H9 (cell line): ENCODE results near the gene SORCS2. TPM values are rescaled to one million over a fixed set of nuclear protein-coding genes. Genes with fewer than 3 reads are reported as not detected.

Experiments
- DNase-seq: peaks from one replicate; pipeline ENCODE4 v3.0.0-alpha.2; 2017
- H2AFZ ChIP-seq: one replicate; pipeline ENCODE4 v1.6.1; 2013; ENCODE audit warnings: mild to moderate bottlenecking, low read length, control low read depth, moderate library complexity
- H2AK5ac ChIP-seq: 2 replicates; pipeline ENCODE4 v1.6.1; 2013; ENCODE audit warnings: low read length, control low read depth, mixed read lengths; ENCODE audit not compliant: insufficient read length
- H2BK120ac ChIP-seq: one replicate; pipeline ENCODE4 v1.6.1; 2013; ENCODE audit warnings: low read depth, mild to moderate bottlenecking, low read length, control low read depth, inconsistent platforms; ENCODE audit not compliant: poor library complexity, severe bottlenecking
- H2BK12ac ChIP-seq: 2 replicates; pipeline ENCODE4 v1.6.1; 2013; ENCODE audit warnings: low read length, control low read depth, mixed read lengths, low read depth; ENCODE audit not compliant: insufficient read length
- H2BK15ac ChIP-seq: 2 replicates; pipeline ENCODE4 v1.6.1; 2013; ENCODE audit warnings: low read depth, low read length, control low read depth
- H2BK20ac ChIP-seq: one replicate; pipeline ENCODE4 v1.6.1; 2013; ENCODE audit warnings: low read depth, mild to moderate bottlenecking, low read length, control low read depth, inconsistent platforms; ENCODE audit not compliant: poor library complexity, severe bottlenecking
- H2BK5ac ChIP-seq: 2 replicates; pipeline ENCODE4 v1.6.1; 2013; ENCODE audit warnings: low read length, control low read depth, mixed read lengths; ENCODE audit not compliant: insufficient read length
- H3K14ac ChIP-seq: 2 replicates; pipeline ENCODE4 v1.6.1; 2013; ENCODE audit warnings: low read length, control low read depth; ENCODE audit not compliant: insufficient read depth
- H3K18ac ChIP-seq: 2 replicates; pipeline ENCODE4 v1.6.1; 2013; ENCODE audit warnings: low read depth, mild to moderate bottlenecking, mixed read lengths, low read length, control low read depth; ENCODE audit not compliant: insufficient read length
- H3K23ac ChIP-seq: 2 replicates; pipeline ENCODE4 v1.6.1; 2013; ENCODE audit warnings: low read length, control low read depth, mixed read lengths, low read depth; ENCODE audit not compliant: insufficient read length
- H3K23me2 ChIP-seq: 2 replicates; pipeline ENCODE4 v1.6.1; 2013; ENCODE audit warnings: low read depth, mild to moderate bottlenecking, mixed read lengths, low read length, control low read depth; ENCODE audit not compliant: insufficient read length, poor library complexity, severe bottlenecking
- H3K27ac ChIP-seq: 2 replicates; pipeline ENCODE4 v1.5.1; 2013; ENCODE audit warnings: low read length, control low read depth, mixed read lengths, low read depth; ENCODE audit not compliant: insufficient read length
- H3K27me3 ChIP-seq: 2 replicates; pipeline ENCODE4 v1.6.1; 2013; ENCODE audit warnings: low read length, control low read depth, inconsistent platforms; ENCODE audit not compliant: insufficient read depth
- H3K4ac ChIP-seq: 2 replicates; pipeline ENCODE4 v1.6.1; 2013; ENCODE audit warnings: low read depth, mild to moderate bottlenecking, control low read depth, inconsistent platforms, low read length, moderate library complexity
- H3K4me1 ChIP-seq: 2 replicates; pipeline ENCODE4 v1.6.1; 2013; ENCODE audit warnings: low read length, control low read depth, inconsistent platforms; ENCODE audit not compliant: insufficient read depth
- H3K4me2 ChIP-seq: 2 replicates; pipeline ENCODE4 v1.6.1; 2013; ENCODE audit warnings: low read length, control low read depth, mixed read lengths; ENCODE audit not compliant: insufficient read length, insufficient read depth
- H3K56ac ChIP-seq: 2 replicates; pipeline ENCODE4 v1.6.1; 2013; ENCODE audit warnings: low read depth, mild to moderate bottlenecking, mixed read lengths, low read length, control low read depth; ENCODE audit not compliant: insufficient read length
- H3K79me1 ChIP-seq: 2 replicates; pipeline ENCODE4 v1.6.1; 2013; ENCODE audit warnings: low read depth, mild to moderate bottlenecking, moderate library complexity, low read length, control low read depth, inconsistent platforms; ENCODE audit not compliant: insufficient read depth, poor library complexity, severe bottlenecking
- H3K79me2 ChIP-seq: 2 replicates; pipeline ENCODE4 v1.6.1; 2013; ENCODE audit warnings: low read length, control low read depth, inconsistent platforms; ENCODE audit not compliant: insufficient read depth
- H3K9ac ChIP-seq: 2 replicates; pipeline ENCODE4 v1.6.1; 2013; ENCODE audit warnings: low read length, control low read depth, mixed read lengths; ENCODE audit not compliant: insufficient read length; ENCODE audit errors: extremely low read depth
- H3K9me3 ChIP-seq: one replicate; pipeline ENCODE4 v1.6.1; 2013; ENCODE audit warnings: low read depth, low read length, inconsistent platforms; ENCODE audit not compliant: control insufficient read depth
- H3T11ph ChIP-seq: one replicate; pipeline ENCODE4 v1.6.1; 2013; ENCODE audit warnings: mild to moderate bottlenecking, low read length, control low read depth, inconsistent platforms
- H4K20me1 ChIP-seq: one replicate; pipeline ENCODE4 v1.6.1; 2013; ENCODE audit not compliant: control insufficient read depth, insufficient read length, insufficient read depth
- H4K5ac ChIP-seq: 2 replicates; pipeline ENCODE4 v1.6.1; 2013; ENCODE audit warnings: low read depth, mild to moderate bottlenecking, mixed read lengths, low read length, control low read depth; ENCODE audit not compliant: insufficient read length
- H4K8ac ChIP-seq: replicated peaks from 2 replicates; pipeline ENCODE4 v1.6.1; 2013; ENCODE audit warnings: low read length, control low read depth, mixed read lengths, low read depth; ENCODE audit not compliant: insufficient read length
- H4K91ac ChIP-seq: 2 replicates; pipeline ENCODE4 v1.6.1; 2013; ENCODE audit warnings: low read depth, mild to moderate bottlenecking, moderate library complexity, mixed read lengths, low read length, control low read depth; ENCODE audit not compliant: insufficient read length
- H3K27ac Mint-ChIP-seq, 3 experiments: 2 replicates in 2 of 3; 3 replicates in 1 of 3; pipeline ENCODE4 v1.8.0; 2020 to 2021; ENCODE audit warnings: mixed read lengths in 3 of 3, mild to moderate bottlenecking in 1 of 3, moderate library complexity in 1 of 3
- H3K27me3 Mint-ChIP-seq: 2 replicates; pipeline ENCODE4 v1.8.0; 2021; ENCODE audit warnings: low read depth, mild to moderate bottlenecking, moderate library complexity, mixed read lengths
- H3K36me3 Mint-ChIP-seq, 3 experiments: 2 replicates in 2 of 3; 3 replicates in 1 of 3; pipeline ENCODE4 v1.8.0; 2020 to 2021; ENCODE audit warnings: low read depth in 3 of 3, mixed read lengths in 3 of 3; ENCODE audit not compliant: insufficient read depth in 1 of 3
- H3K4me1 Mint-ChIP-seq, 2 experiments: 2 replicates each; pipeline ENCODE4 v1.8.0; 2020; ENCODE audit warnings: mixed read lengths in 2 of 2
- H3K4me3 Mint-ChIP-seq, 2 experiments: 2 replicates in 1 of 2; 3 replicates in 1 of 2; pipeline ENCODE4 v1.8.0; 2020 to 2021; ENCODE audit warnings: mild to moderate bottlenecking in 2 of 2, mixed read lengths in 2 of 2, moderate library complexity in 1 of 2
- H3K9me3 Mint-ChIP-seq, 2 experiments: 2 replicates in 1 of 2; 3 replicates in 1 of 2; pipeline ENCODE4 v1.8.0; 2020; ENCODE audit warnings: mild to moderate bottlenecking in 2 of 2, mixed read lengths in 2 of 2, moderate library complexity in 1 of 2
- WGBS: extraction: QIAGEN DNeasy Blood & Tissue Kit; methylation state at CpG from one replicate; pipeline ENCODE4 v1.1.7; 2013; ENCODE audit warnings: missing lambda C conversion rate, low lambda C conversion rate, mixed read lengths; ENCODE audit not compliant: insufficient read length; ENCODE audit errors: extremely low coverage; 5-methylcytosine and 5-hydroxymethylcytosine counted together
- total RNA-seq: library from RNA; stranded (reverse); gene quantifications from 2 replicates; pipeline ENCODE4 v1.2.1, GENCODE V29; 2021
- TF ChIP-seq, protein P1 (sequence below): fragments of 200-600 bp; sonication (generic); conservative IDR thresholded peaks from 3 replicates; pipeline ENCODE4 v1.8.0; 2021; ENCODE audit warnings: antibody characterized with exemption, mild to moderate bottlenecking

SORCS2 gene
- total RNA-seq, 1 experiment from 2014 or later, result 0.57 TPM

GRCh38 chr4:7242766-7243165 is 50.4 kb downstream of the SORCS2 start:
- H3K9me3 Mint-ChIP-seq, result peaks cover 6 to 7% of the 10 kb centered on the region in 2 experiments
- H3K56ac ChIP-seq, result no peak overlapping the region
- no peak overlapping the region for H2AFZ ChIP-seq
- H2AK5ac ChIP-seq, result no peak overlapping the region
- no peaks in the 10 kb centered on the region for H3K4me1 ChIP-seq
- H3K79me1 ChIP-seq, result no peaks in the 10 kb centered on the region
- no peak overlapping the region for H2BK120ac ChIP-seq
- no peaks in the 10 kb centered on the region for H4K20me1 ChIP-seq
- H2BK5ac ChIP-seq, result no peak overlapping the region
- no peak overlapping the region for H2BK12ac ChIP-seq
- no peak overlapping the region for H3K18ac ChIP-seq
- no CpG with 5 or more reads among the region's 13 CpGs for WGBS
- no peak overlapping the region for H3K23ac ChIP-seq
- H3K4me3 Mint-ChIP-seq, result no peak overlapping the region
- H3K27ac ChIP-seq, result no peak overlapping the region
- no peak overlapping the region for H4K8ac ChIP-seq
- H3K27ac Mint-ChIP-seq, result no peak overlapping the region; a peak in 1 of 7 replicates
- no peak overlapping the region; the same call in 1 of the 2 replicates for H3K14ac ChIP-seq
- H2BK15ac ChIP-seq, result no peak overlapping the region
- H3K9me3 ChIP-seq, result no peaks in the 10 kb centered on the region
- no peak overlapping the region for H3K4ac ChIP-seq
- peaks cover 0 to 6% (median 0%) of the 10 kb centered on the region in 3 experiments; a peak in 1 of 7 replicates for H3K36me3 Mint-ChIP-seq
- no peak overlapping the region for H3T11ph ChIP-seq
- no peak overlapping the region for H3K9ac ChIP-seq
- H3K79me2 ChIP-seq, result no peaks in the 10 kb centered on the region
- no peak for DNase-seq
- H4K91ac ChIP-seq, result no peak overlapping the region
- H3K4me1 Mint-ChIP-seq, result no peaks in the 10 kb centered on the region; a peak in 1 of 4 replicates
- no peaks in the 10 kb centered on the region; the same call in 1 of the 2 replicates for H3K27me3 Mint-ChIP-seq
- no peak overlapping the region for H2BK20ac ChIP-seq
- TF ChIP-seq, protein P1, sequence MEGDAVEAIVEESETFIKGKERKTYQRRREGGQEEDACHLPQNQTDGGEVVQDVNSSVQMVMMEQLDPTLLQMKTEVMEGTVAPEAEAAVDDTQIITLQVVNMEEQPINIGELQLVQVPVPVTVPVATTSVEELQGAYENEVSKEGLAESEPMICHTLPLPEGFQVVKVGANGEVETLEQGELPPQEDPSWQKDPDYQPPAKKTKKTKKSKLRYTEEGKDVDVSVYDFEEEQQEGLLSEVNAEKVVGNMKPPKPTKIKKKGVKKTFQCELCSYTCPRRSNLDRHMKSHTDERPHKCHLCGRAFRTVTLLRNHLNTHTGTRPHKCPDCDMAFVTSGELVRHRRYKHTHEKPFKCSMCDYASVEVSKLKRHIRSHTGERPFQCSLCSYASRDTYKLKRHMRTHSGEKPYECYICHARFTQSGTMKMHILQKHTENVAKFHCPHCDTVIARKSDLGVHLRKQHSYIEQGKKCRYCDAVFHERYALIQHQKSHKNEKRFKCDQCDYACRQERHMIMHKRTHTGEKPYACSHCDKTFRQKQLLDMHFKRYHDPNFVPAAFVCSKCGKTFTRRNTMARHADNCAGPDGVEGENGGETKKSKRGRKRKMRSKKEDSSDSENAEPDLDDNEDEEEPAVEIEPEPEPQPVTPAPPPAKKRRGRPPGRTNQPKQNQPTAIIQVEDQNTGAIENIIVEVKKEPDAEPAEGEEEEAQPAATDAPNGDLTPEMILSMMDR, result no peak
- H4K5ac ChIP-seq, result no peak overlapping the region
- no peak overlapping the region for H3K4me2 ChIP-seq
- H3K27me3 ChIP-seq, result no peaks in the 10 kb centered on the region
- no peaks in the 10 kb centered on the region for H3K23me2 ChIP-seq
